ENCODE measurements around the gene SLC25A33. TPM values are rescaled to one million over a fixed set of nuclear protein-coding genes. Genes with fewer than 3 reads are reported as not detected.

Gene SLC25A33
- total RNA-seq, 1 experiment from 2014 or later = 8.1 TPM

DNA sequence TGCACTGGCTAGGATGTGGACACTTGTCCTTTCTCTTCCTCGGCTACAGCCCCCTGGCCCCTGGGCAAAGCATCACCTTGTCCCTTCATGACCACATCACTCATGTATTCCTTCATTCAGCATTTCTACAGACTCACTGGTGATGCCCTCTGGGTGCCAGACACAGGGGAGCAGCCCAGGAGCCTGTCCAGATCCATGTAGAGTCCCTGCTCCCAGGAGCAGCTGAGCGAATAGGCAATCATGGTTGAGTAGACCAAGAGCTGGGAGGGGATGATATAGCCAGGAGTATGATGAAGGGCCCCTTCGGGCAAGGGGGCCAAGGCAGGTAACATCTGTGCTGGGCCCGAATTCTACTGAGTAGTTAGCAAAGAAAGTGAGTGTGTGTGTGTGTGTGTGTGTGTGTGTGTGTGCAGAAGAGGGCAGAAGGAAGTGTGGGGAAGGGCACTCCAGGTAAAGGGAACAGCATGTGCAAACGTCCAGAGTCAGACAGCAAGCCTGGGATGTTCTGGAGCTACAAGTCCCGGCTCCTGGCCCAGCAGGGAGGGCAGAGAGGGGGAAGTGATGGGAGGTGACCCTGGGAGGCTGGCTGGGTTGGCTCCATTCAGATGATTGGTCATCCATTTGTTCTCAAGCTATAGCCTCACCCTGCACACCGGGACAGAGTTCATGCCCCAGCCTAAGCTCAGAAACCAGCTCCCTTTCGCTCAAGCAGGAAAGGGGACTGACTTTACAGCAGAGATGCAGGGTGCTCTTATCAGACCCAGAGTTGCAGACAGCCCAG lies 91.3 kb downstream of the SLC25A33 start:
- Mint-ChIP-seq H3K36me3 (ENCODE audit: insufficient read depth, unreplicated experiment) (no peaks in the 10 kb centered on the region), H3K9me3 (ENCODE audit: unreplicated experiment) (no peaks in the 10 kb centered on the region), H3K4me3 (ENCODE audit: unreplicated experiment) (no peak overlapping the region), H3K27ac (ENCODE audit: low read depth, unreplicated experiment) (no peak overlapping the region), H3K4me1 (ENCODE audit: insufficient read depth, unreplicated experiment) (no peaks in the 10 kb centered on the region), H3K27me3 (ENCODE audit: insufficient read depth, unreplicated experiment) (peaks cover 10% of the 10 kb centered on the region)
- ChIA-PET CTCF (interaction anchor here (0.6 to 1.6 kb wide), 2 partner anchors 39 to 60 kb away, joined by 3 to 4 read pairs; no protein-coding TSS in a partner anchor), POLR2A (interaction anchor here (1.2 kb wide), 1 partner anchor 206 kb away, joined by 4 read pairs; no protein-coding TSS in a partner anchor)
- intact Hi-C loops (cut with micrococcal nuclease) = no loop called here
- TF ChIP-seq, protein P1, sequence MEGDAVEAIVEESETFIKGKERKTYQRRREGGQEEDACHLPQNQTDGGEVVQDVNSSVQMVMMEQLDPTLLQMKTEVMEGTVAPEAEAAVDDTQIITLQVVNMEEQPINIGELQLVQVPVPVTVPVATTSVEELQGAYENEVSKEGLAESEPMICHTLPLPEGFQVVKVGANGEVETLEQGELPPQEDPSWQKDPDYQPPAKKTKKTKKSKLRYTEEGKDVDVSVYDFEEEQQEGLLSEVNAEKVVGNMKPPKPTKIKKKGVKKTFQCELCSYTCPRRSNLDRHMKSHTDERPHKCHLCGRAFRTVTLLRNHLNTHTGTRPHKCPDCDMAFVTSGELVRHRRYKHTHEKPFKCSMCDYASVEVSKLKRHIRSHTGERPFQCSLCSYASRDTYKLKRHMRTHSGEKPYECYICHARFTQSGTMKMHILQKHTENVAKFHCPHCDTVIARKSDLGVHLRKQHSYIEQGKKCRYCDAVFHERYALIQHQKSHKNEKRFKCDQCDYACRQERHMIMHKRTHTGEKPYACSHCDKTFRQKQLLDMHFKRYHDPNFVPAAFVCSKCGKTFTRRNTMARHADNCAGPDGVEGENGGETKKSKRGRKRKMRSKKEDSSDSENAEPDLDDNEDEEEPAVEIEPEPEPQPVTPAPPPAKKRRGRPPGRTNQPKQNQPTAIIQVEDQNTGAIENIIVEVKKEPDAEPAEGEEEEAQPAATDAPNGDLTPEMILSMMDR (IDR thresholded peaks at IDR 0.05; ENCODE audit: unreplicated experiment) = no peak
- DNase-seq (ENCODE audit: unreplicated experiment) = no peak
- BruUV-seq (replicated peaks) = no TSS peak

DNA sequence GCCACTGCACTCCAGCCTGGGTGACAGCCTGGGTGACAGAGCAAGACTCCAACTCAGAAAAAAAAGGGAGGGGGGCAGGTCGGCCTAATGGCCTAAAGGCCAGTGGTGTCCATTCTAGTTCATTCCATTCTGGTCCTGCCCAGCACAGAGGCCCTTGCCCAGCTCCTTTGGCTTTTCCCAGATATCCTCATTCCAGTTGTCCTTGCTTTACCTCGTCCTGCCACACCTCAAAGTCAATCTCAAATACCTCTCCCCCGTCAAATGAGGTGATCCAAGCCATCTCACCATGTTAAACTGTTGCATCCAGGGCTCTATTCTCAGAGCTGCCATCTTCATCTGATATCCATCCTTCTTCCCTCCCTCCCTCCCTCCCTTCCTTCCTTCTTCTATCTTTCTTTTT lies 92.3 kb downstream of the SLC25A33 start:
- no TSS peak for BruUV-seq (replicated peaks)
- ChIA-PET POLR2A (interaction anchor here (0.6 to 1.2 kb wide), 2 partner anchors 66 to 205 kb away, joined by 3 to 4 read pairs; no protein-coding TSS in a partner anchor), CTCF (interaction anchor here (1.6 kb wide), 1 partner anchor 59 kb away, joined by 4 read pairs; no protein-coding TSS in a partner anchor)
- TF ChIP-seq, protein P1 (IDR thresholded peaks at IDR 0.05; ENCODE audit: unreplicated experiment) = no peak
- H3K9me3 Mint-ChIP-seq (ENCODE audit: unreplicated experiment) = no peaks in the 10 kb centered on the region
- H3K4me1 Mint-ChIP-seq (ENCODE audit: insufficient read depth, unreplicated experiment) = no peaks in the 10 kb centered on the region
- intact Hi-C loops (cut with micrococcal nuclease) = no loop called here
- peaks cover under 1% of the 10 kb centered on the region for H3K27me3 Mint-ChIP-seq (ENCODE audit: insufficient read depth, unreplicated experiment)
- no peaks in the 10 kb centered on the region for H3K36me3 Mint-ChIP-seq (ENCODE audit: insufficient read depth, unreplicated experiment)
- DNase-seq (ENCODE audit: unreplicated experiment) = no peak
- H3K4me3 Mint-ChIP-seq (ENCODE audit: unreplicated experiment) = no peak overlapping the region
- H3K27ac Mint-ChIP-seq (ENCODE audit: low read depth, unreplicated experiment) = no peak overlapping the region

DNA sequence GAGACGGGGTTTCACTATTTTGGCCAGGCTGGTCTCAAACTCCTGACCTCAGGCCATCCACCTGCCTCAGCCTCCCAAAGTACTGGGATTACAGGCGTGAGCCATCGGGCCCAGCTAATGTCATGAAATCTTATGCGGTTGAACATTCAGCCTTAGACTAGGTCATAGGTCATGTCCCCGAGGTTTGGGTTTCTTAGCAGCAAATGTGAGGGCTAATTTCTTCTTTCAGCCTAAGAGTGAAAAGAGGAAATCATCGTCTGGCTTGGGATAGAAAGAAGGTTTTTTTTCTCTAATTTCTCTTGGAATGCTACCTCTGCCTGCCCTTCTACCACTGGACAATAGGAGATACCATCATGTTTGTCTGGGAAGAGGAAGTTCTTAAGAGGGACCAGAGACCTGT lies 94.2 kb downstream of the SLC25A33 start:
- Mint-ChIP-seq H3K4me1 (ENCODE audit: insufficient read depth, unreplicated experiment) (no peaks in the 10 kb centered on the region), H3K27ac (ENCODE audit: low read depth, unreplicated experiment) (no peak overlapping the region), H3K4me3 (ENCODE audit: unreplicated experiment) (no peak overlapping the region), H3K9me3 (ENCODE audit: unreplicated experiment) (no peaks in the 10 kb centered on the region), H3K27me3 (ENCODE audit: insufficient read depth, unreplicated experiment) (no peaks in the 10 kb centered on the region), H3K36me3 (ENCODE audit: insufficient read depth, unreplicated experiment) (no peaks in the 10 kb centered on the region)
- DNase-seq (ENCODE audit: unreplicated experiment) = no peak
- ChIA-PET CTCF (no interaction called here), POLR2A (no interaction called here)
- no TSS peak for BruUV-seq (replicated peaks)
- intact Hi-C loops (cut with micrococcal nuclease) = no loop called here
- TF ChIP-seq, protein P1 (IDR thresholded peaks at IDR 0.05; ENCODE audit: unreplicated experiment) = no peak

- Mint-ChIP-seq H3K4me1 (ENCODE audit: insufficient read depth, unreplicated experiment) (no peaks in the 10 kb centered on the region), H3K9me3 (ENCODE audit: unreplicated experiment) (no peaks in the 10 kb centered on the region), H3K27me3 (ENCODE audit: insufficient read depth, unreplicated experiment) (no peaks in the 10 kb centered on the region), H3K36me3 (ENCODE audit: insufficient read depth, unreplicated experiment) (no peaks in the 10 kb centered on the region), H3K4me3 (ENCODE audit: unreplicated experiment) (no peak overlapping the region), H3K27ac (ENCODE audit: low read depth, unreplicated experiment) (no peak overlapping the region)
- ChIA-PET CTCF (no interaction called here), POLR2A (interaction anchor here (0.7 kb wide), 1 partner anchor 92 kb away, joined by 3 read pairs; no protein-coding TSS in a partner anchor)
- no peak for DNase-seq (ENCODE audit: unreplicated experiment)
- no TSS peak for BruUV-seq (replicated peaks)
- intact Hi-C loops (cut with micrococcal nuclease) = no loop called here
- TF ChIP-seq, protein P1 (IDR thresholded peaks at IDR 0.05; ENCODE audit: unreplicated experiment) = no peak
These were observed 95.3 kb downstream of the SLC25A33 start for GRCh38 chr1:9634582-9634981.

Other genes with a start within 250 kb of the SLC25A33 start
- 8.2 and 16.2 TPM in 2 replicates for gene SPSB1, start 246.6 kb upstream of the SLC25A33 start, total RNA-seq (2022)
- 9.2 and 11.1 TPM in 2 replicates for gene TMEM201, start 49.4 kb downstream of the SLC25A33 start, total RNA-seq (2022)
- gene PIK3CD, start 112.3 kb downstream of the SLC25A33 start, total RNA-seq (2022) = 6.3 and 7.0 TPM in 2 replicates

Measured in MCF 10A (cell line).